BJ (cell line): ENCODE data around the gene SNX8. TPM values are rescaled to one million over a fixed set of nuclear protein-coding genes. Genes with fewer than 3 reads are reported as not detected.

Experiments used
- CTCF ChIA-PET: fragments of 350-600 bp; formaldehyde crosslinking; extraction: SDS; loops from one replicate; lab custom pipeline; 2021; ENCODE audit warnings: antibody characterized with exemption, inconsistent platforms; lab: Yijun Ruan, JAX
- POLR2A ChIA-PET: fragments of 300-600 bp; sonication (Branson Sonifier 250); formaldehyde crosslinking; extraction: SDS; loops from one replicate; lab custom pipeline; 2021; ENCODE audit warnings: antibody characterized with exemption; lab: Charles Lee
- DNase-seq: peaks from one replicate; pipeline ENCODE4 v3.0.0-alpha.2; 2011; ENCODE audit warnings: low read depth
- H3K27me3 ChIP-seq: 2 replicates; pipeline ENCODE4 v1.6.0; 2011; ENCODE audit warnings: low read length; ENCODE audit not compliant: control insufficient read depth, insufficient read depth
- H3K36me3 ChIP-seq: 2 replicates; pipeline ENCODE4 v1.5.1; 2011; ENCODE audit warnings: low read length; ENCODE audit not compliant: control insufficient read depth, insufficient read depth
- H3K4me3 ChIP-seq: 2 replicates; pipeline ENCODE4 v1.5.1; 2011; ENCODE audit warnings: low read depth, mild to moderate bottlenecking, control low read depth, low read length
- polyA plus RNA-seq: library from polyadenylated mRNA; depleted of rRNA; stranded (reverse); fragments of >200 nt; gene quantifications from 2 replicates; pipeline ENCODE4 v1.2.3, GENCODE V29; 2011
- TF ChIP-seq, protein P1 (sequence below): IDR thresholded peaks from 2 replicates; pipeline ENCODE4 v1.5.1; 2011; ENCODE audit warnings: low read depth, mild to moderate bottlenecking, control low read depth, inconsistent platforms, low read length, moderate library complexity; ENCODE audit not compliant: insufficient read depth

SNX8 gene
- polyA plus RNA-seq, 1 experiment: 62.1 TPM

DNA sequence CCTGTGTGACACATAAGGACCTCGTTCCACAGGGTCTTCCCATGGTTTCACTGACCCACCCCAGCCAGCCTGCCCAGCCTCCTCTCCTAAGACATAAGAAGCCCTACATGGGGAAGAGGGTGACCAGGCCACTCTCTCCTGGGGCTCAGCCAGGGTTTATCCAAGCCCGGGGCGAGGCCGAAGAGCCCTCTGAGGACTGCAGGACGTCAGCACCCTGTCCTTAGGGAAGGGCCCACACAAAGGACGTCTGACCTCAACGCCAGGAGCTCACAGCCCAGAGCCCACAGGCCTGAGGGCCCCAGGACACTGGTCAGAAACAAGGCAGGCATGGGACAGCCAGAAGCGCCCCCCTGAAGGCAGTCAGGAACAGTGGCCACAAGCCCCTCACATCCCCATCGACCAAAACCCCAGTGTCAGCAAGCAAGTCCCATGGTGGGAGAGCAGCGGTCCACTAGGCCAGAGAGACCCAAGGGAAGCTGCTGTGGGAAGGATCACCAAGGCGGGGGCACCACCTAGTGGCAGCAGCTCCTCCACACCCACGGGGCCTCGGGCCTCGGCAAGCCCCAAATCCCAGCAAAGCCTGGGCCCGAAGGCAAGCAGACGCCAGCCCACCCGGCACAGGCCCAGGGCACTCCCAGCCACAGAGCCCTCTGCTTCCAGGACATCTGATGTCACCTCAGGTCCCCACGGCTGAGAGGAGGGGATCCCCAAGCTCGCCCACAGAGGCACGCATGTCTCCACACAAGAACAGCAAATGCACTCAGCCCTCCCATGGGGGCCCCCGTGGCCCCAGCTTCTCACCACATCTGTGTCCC is 104.9 kb downstream of the SNX8 start:
- Histone ChIP-seq H3K27me3 (no peaks in the 10 kb centered on the region), H3K4me3 (no peak overlapping the region), H3K36me3 (peaks cover 14% of the 10 kb centered on the region)
- ChIA-PET POLR2A (interaction anchor here (0.5 kb wide), 1 partner anchor 545 kb away, joined by 9 read pairs; no protein-coding TSS in a partner anchor), CTCF (interaction anchor here (0.7 to 2.5 kb wide), 32 partner anchors 14 to 674 kb away, joined by 3 to 15 read pairs (median 4); no protein-coding TSS in a partner anchor)
- TF ChIP-seq, protein P1, sequence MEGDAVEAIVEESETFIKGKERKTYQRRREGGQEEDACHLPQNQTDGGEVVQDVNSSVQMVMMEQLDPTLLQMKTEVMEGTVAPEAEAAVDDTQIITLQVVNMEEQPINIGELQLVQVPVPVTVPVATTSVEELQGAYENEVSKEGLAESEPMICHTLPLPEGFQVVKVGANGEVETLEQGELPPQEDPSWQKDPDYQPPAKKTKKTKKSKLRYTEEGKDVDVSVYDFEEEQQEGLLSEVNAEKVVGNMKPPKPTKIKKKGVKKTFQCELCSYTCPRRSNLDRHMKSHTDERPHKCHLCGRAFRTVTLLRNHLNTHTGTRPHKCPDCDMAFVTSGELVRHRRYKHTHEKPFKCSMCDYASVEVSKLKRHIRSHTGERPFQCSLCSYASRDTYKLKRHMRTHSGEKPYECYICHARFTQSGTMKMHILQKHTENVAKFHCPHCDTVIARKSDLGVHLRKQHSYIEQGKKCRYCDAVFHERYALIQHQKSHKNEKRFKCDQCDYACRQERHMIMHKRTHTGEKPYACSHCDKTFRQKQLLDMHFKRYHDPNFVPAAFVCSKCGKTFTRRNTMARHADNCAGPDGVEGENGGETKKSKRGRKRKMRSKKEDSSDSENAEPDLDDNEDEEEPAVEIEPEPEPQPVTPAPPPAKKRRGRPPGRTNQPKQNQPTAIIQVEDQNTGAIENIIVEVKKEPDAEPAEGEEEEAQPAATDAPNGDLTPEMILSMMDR: peak; percentile 93
- no peak for DNase-seq

DNA sequence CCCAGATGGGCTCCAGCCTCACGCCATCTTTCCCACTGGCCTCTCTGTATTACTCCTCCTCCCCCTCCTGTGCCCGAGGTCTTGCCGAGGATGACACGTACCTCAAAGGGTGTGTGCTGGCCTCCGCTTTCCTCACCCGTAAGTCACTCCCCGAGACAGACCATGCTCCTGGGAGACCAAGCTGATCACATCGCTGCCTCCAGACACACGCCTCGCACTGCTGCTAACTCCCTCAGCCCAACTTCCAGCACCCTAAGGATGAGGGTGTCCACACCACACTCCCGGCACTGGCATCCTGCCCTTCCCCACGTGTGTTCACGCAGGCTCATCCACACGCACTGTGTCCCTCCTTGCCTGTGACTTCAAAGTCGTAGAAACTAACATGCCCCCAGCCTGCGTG is 105.5 kb downstream of the SNX8 start:
- Histone ChIP-seq H3K4me3 (no peak overlapping the region), H3K27me3 (no peaks in the 10 kb centered on the region), H3K36me3 (peaks cover 11% of the 10 kb centered on the region)
- ChIA-PET CTCF (interaction anchor here (0.8 to 2.0 kb wide), 15 partner anchors 14 to 605 kb away, joined by 3 to 11 read pairs (median 4); no protein-coding TSS in a partner anchor), POLR2A (no interaction called here)
- TF ChIP-seq, protein P1: no peak
- DNase-seq: no peak

DNA sequence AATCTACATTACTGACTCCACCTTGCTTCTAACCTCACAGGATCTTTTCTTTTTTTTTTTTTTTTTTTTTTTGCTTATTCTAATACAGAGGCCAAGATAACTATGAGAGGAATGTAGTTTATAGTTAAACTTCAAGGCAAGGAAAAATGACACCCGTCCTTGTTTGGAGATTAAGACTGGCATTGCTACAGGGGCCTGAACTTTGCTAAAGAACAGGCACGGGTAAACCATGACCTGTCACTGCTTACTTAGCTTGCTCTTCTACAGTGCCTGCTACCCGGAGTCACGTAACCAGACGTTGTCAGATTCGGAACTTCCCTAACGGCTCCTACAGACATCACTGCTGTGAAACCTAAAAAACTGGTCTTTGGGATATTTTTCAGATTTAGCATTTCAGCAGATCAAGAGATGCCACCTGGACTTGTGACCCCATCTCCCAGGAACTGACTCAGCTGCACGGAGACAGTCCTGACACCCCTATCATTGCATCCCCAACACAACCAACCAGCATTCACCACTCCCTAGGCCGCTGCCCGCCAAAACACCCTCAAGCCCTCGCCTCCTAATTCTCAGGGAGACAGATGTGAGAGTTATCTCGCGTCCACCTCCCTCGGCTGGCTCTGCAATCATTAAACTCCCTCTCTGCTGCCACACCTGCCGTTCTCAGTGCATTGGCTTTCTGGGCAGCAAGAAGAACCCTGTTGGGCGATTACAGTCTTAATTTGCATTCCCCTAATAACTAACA is 109.0 kb downstream of the SNX8 start:
- ChIA-PET CTCF (interaction anchor here (0.6 kb wide), 1 partner anchor 626 kb away, joined by 3 read pairs; no protein-coding TSS in a partner anchor), POLR2A (no interaction called here)
- no peaks in the 10 kb centered on the region for H3K27me3 ChIP-seq

DNA sequence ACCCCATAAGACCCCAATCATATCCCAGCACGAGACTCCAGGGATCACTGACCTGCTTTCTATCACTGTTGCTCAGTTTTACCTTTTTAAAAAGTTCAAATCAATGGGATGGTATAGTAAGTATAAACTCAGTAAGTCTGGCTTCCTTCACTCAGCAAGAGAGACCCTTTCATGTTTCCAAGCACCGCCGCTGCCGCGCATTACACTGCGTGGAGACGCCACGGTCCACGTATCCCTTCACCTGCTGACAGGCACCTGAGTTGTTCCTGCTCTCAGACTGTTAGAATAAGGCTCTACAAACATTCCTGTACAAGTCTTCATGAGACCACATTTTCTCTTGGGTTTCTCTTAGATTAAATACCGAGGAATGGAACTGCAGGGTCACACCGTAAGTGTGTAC is 109.8 kb downstream of the SNX8 start:
- ChIA-PET CTCF (interaction anchor here (0.6 to 2.2 kb wide), 4 partner anchors 8 to 625 kb away, joined by 3 to 6 read pairs (median 3); no protein-coding TSS in a partner anchor), POLR2A (no interaction called here)
- no peak for DNase-seq
- Histone ChIP-seq H3K27me3 (no peaks in the 10 kb centered on the region), H3K36me3 (peaks cover 6% of the 10 kb centered on the region), H3K4me3 (no peak overlapping the region)
- TF ChIP-seq, protein P1: no peak

More for the DNA sequence above, 109.0 kb downstream of the SNX8 start:
- Histone ChIP-seq H3K36me3 (peaks cover 6% of the 10 kb centered on the region), H3K4me3 (no peak overlapping the region)
- TF ChIP-seq, protein P1: no peak
- no peak for DNase-seq
